SK-N-SH (cell line): Measurements from ENCODE around the gene EFCAB11.

Experiments used
- CHD2 ChIP-seq: fragments of 150-350 bp; IDR thresholded peaks from 2 replicates; pipeline ENCODE4 v1.6.1; 2018; ENCODE audit warnings: low read length; ENCODE audit not compliant: partially characterized antibody
- CTCF ChIP-seq: fragments of 200-600 bp; sonication (generic); IDR thresholded peaks from 2 replicates; pipeline ENCODE4 v1.6.1; 2017; ENCODE audit warnings: antibody characterized with exemption, mild to moderate bottlenecking, moderate library complexity
- EZH2phosphoT487 ChIP-seq: fragments of 200-600 bp; sonication (generic); IDR thresholded peaks from 2 replicates; pipeline ENCODE4 v1.6.1; 2017; ENCODE audit warnings: low read depth, mixed run types, mild to moderate bottlenecking, antibody characterized with exemption, moderate library complexity, borderline replicate concordance
- MAX ChIP-seq: IDR thresholded peaks from 2 replicates; pipeline ENCODE4 v1.4.0; 2012; ENCODE audit warnings: low read depth
- PBX3 ChIP-seq: IDR thresholded peaks from 2 replicates; pipeline ENCODE4; 2012
- REST ChIP-seq: IDR thresholded peaks from 2 replicates; pipeline ENCODE4 v1.6.1; 2012; ENCODE audit warnings: mild to moderate bottlenecking, low read depth, low read length, moderate library complexity
- RXRA ChIP-seq: IDR thresholded peaks from 2 replicates; pipeline ENCODE4 v1.4.0; 2012; ENCODE audit warnings: low read depth, mild to moderate bottlenecking, borderline replicate concordance
- SMC3 ChIP-seq: IDR thresholded peaks from 2 replicates; pipeline ENCODE4 v1.6.1; 2012; ENCODE audit warnings: low read depth, low read length, improper control_type of control experiment
- TCF12 ChIP-seq: IDR thresholded peaks from 2 replicates; pipeline ENCODE4 v1.4.0; 2012
- USF2 ChIP-seq: fragments of 150-350 bp; IDR thresholded peaks from 2 replicates; pipeline ENCODE4 v1.6.1; 2017; ENCODE audit warnings: antibody characterized with exemption, low read length, low read depth, borderline replicate concordance
- YY1 ChIP-seq: IDR thresholded peaks from 2 replicates; pipeline ENCODE4 v1.4.0; 2012; ENCODE audit warnings: low read depth, mild to moderate bottlenecking

- TF ChIP-seq RXRA (no peak), CTCF (no peak), REST (no peak), MAX (no peak), EZH2phosphoT487 (no peak), CHD2 (no peak), TCF12 (no peak), YY1 (no peak), SMC3 (no peak), PBX3 (no peak), USF2 (no peak)
Measured at GRCh38 chr14:89977668-89978067, 23.1 kb upstream of the EFCAB11 start.
